ENCODE results near the gene TOR2A.

DNA sequence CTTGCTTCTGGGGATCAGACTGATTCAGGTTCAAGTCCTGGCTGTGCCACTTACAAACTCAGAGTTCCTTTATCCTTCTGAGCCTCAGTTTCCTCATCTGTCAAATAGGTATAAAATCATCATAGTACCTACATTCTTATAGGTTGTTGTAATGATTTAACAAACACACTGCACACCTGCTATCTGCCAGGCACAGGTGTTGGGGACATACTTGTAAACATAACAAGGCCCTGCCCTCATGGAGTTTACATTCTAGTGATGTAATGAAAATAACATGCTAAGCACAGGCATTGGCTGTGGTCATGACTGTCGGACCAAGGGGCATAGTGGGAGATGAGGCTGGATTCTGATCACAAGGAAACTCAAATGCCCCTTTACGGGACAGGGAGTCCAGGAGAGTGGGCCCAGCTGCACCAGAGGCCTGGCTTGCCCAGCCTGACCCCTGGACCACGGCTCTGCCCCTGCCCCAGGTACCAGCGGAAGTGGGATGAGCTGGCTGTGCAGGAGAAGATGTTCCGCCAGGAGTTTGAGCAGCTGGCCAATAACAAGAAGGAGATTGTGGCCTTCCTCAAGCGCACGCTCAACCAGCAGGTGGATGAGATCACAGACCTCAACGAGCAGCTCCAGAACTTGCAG, 26.0 kb downstream of the TOR2A start:
- TF ChIP-seq, protein P1, sequence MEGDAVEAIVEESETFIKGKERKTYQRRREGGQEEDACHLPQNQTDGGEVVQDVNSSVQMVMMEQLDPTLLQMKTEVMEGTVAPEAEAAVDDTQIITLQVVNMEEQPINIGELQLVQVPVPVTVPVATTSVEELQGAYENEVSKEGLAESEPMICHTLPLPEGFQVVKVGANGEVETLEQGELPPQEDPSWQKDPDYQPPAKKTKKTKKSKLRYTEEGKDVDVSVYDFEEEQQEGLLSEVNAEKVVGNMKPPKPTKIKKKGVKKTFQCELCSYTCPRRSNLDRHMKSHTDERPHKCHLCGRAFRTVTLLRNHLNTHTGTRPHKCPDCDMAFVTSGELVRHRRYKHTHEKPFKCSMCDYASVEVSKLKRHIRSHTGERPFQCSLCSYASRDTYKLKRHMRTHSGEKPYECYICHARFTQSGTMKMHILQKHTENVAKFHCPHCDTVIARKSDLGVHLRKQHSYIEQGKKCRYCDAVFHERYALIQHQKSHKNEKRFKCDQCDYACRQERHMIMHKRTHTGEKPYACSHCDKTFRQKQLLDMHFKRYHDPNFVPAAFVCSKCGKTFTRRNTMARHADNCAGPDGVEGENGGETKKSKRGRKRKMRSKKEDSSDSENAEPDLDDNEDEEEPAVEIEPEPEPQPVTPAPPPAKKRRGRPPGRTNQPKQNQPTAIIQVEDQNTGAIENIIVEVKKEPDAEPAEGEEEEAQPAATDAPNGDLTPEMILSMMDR (IDR thresholded peaks at IDR 0.05), result no peak
- TF ChIP-seq EZH2 (IDR thresholded peaks at IDR 0.05) (no peak), EZH2phosphoT487 (IDR thresholded peaks at IDR 0.05) (no peak)

Measured in neural progenitor cell (in vitro differentiated cells).